ENCODE results near the gene ATG7. TPM values are rescaled to one million over a fixed set of nuclear protein-coding genes. Genes with fewer than 3 reads are reported as not detected.
"Not testable (repeated sequence)": the region's sequence is repeated elsewhere in the genome, so short reads cannot be mapped to it uniquely, and the experiment has no call there.

ATG7 gene
- total and polyA plus RNA-seq, 5 donors from 2014 or later: 13.4 to 42.2 (median 15.3) TPM

DNA sequence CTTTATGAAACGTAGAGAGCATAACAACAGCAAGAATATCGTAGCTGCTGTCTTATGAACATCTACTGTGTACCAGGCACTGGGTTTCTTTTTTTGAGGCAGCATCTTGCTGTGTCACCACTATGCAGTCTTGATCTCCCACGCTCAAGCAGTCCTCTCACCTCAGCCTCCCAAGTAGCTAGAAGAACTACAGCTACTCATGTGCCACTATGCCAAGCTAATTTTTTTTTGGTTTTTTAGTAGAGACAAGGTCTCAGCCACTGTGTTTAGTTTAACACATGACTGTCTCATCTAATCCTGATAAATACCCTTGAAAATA, 241.6 kb downstream of the ATG7 start:
- no peaks in the 10 kb centered on the region for H3K4me1 ChIP-seq (ENCODE audit: control insufficient read depth, insufficient read depth, low read length, poor library complexity, severe bottlenecking)
- Mint-ChIP-seq H3K27ac (no peak overlapping the region), H3K27me3 (no peaks in the 10 kb centered on the region), H3K4me1 (peaks cover 0 to 2% (median 0%) of the 10 kb centered on the region in 4 donors), H3K4me3 (no peak overlapping the region), H3K9me3 (no peaks in the 10 kb centered on the region), H3K36me3 (peaks cover 15% of the 10 kb centered on the region)
- no peak overlapping the region for H3K4me3 ChIP-seq (ENCODE audit: low read depth, low read length)
- no peaks in the 10 kb centered on the region for H3K36me3 ChIP-seq (ENCODE audit: control insufficient read depth, insufficient read depth, low read length)
- H3K27me3 ChIP-seq (ENCODE audit: control insufficient read depth, insufficient read depth, low read length): no peaks in the 10 kb centered on the region
- H3K9me3 ChIP-seq (ENCODE audit: control insufficient read depth in 2 of 2, low read length in 2 of 2): no peaks in the 10 kb centered on the region
- ATAC-seq (ENCODE audit: low read depth in 2 of 2) (no peak), DNase-seq (no peak)
- H3K27ac ChIP-seq (ENCODE audit: insufficient read depth, low read length, poor library complexity, severe bottlenecking): no peak overlapping the region

DNA sequence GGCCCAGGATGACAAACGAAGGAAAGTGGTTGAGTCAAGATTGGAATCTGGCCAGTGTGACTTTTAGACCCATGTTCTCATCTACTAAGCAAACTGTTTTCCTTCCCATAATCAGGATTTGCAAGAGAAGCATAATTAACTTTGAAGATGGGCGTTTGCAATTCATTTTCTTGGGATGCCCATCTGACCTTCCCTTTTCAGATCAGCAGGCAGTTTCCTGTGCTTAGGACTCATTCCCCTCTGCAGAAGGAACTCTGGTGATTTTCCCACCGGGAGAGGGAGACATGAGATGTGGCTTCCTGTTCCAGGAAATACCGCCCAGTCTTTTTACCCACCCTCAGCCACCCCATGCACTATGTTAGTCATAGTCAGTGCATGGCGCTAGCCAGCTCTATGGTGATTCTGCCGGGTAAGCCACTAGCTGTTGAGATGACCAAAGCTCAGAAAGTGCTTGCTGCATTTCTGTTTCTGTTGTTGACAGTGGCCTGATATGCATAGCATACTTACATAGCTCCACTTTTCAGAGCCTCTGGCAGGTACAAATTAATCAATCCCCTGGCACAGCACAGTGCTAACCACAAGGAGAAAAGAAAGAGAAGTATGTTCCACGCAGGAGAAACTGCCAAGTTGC, 242.1 kb downstream of the ATG7 start:
- DNase-seq (no peak), ATAC-seq (ENCODE audit: low read depth in 2 of 2) (no peak)
- Mint-ChIP-seq H3K27ac (peak overlapping the region in 1 of 3 donors; percentile 56), H3K4me1 (peaks cover 0 to 2% (median 0%) of the 10 kb centered on the region in 4 donors), H3K36me3 (peaks cover 19% of the 10 kb centered on the region), H3K4me3 (no peak overlapping the region), H3K9me3 (no peaks in the 10 kb centered on the region), H3K27me3 (no peaks in the 10 kb centered on the region)
- no peaks in the 10 kb centered on the region for H3K9me3 ChIP-seq (ENCODE audit: control insufficient read depth in 2 of 2, low read length in 2 of 2)
- H3K27ac ChIP-seq (ENCODE audit: insufficient read depth, low read length, poor library complexity, severe bottlenecking): no peak overlapping the region
- no peaks in the 10 kb centered on the region for H3K4me1 ChIP-seq (ENCODE audit: control insufficient read depth, insufficient read depth, low read length, poor library complexity, severe bottlenecking)
- no peaks in the 10 kb centered on the region for H3K36me3 ChIP-seq (ENCODE audit: control insufficient read depth, insufficient read depth, low read length)
- no peak overlapping the region for H3K4me3 ChIP-seq (ENCODE audit: low read depth, low read length)
- no peaks in the 10 kb centered on the region for H3K27me3 ChIP-seq (ENCODE audit: control insufficient read depth, insufficient read depth, low read length)

DNA sequence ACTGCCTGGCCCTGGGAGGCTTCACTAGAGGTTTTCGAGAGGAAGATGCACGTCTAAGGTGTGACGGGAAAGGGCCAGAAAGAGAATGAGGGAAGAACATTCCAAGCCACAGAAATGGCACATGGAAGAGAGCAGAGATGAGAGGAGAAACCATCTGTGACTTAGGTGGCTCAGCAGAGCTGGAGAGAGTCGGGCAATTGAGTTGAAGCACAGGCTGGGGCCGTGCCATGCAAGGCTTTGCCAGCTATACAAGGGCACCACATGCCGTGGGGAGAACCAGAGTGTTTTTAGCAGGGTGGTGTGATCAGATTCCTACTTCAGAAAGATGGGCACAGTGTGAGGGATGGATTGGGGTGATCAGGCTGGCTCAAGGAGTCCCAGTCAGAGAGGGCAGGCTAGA, 245.4 kb downstream of the ATG7 start:
- Histone ChIP-seq H3K9me3 (ENCODE audit: control insufficient read depth in 2 of 2, low read length in 2 of 2) (no peaks in the 10 kb centered on the region), H3K4me3 (ENCODE audit: low read depth, low read length) (no peak overlapping the region), H3K4me1 (ENCODE audit: control insufficient read depth, insufficient read depth, low read length, poor library complexity, severe bottlenecking) (no peaks in the 10 kb centered on the region), H3K27ac (ENCODE audit: insufficient read depth, low read length, poor library complexity, severe bottlenecking) (no peak overlapping the region), H3K27me3 (ENCODE audit: control insufficient read depth, insufficient read depth, low read length) (no peaks in the 10 kb centered on the region), H3K36me3 (ENCODE audit: control insufficient read depth, insufficient read depth, low read length) (no peaks in the 10 kb centered on the region)
- Mint-ChIP-seq H3K9me3 (no peaks in the 10 kb centered on the region), H3K36me3 (peaks cover 16% of the 10 kb centered on the region), H3K4me3 (no peak overlapping the region), H3K4me1 (peaks cover 0 to 2% (median 0%) of the 10 kb centered on the region in 4 donors), H3K27me3 (no peaks in the 10 kb centered on the region), H3K27ac (peak overlapping the region in 1 of 3 donors; percentile 14)
- DNase-seq (no peak), ATAC-seq (ENCODE audit: low read depth in 2 of 2) (no peak)

DNA sequence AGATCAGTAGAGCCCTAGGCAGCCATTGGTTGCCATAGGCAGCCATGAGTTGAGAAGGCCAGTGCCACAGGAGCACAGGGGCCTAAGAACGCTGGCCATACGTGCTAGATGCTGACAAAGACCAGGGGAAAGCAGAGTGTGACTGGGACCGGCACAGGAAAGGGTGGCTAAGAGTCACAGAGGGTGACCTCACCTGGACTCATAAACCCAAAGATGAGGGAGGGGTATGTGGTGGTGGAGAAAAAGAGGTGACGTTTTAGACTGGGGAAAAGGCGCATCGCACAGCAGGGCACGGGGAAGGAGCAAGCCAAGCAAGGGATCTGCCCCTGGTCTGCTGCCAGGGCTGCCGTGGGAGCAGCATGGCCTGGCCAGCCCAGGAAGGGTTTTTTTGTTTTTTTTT, 249.0 kb downstream of the ATG7 start:
- Mint-ChIP-seq H3K27ac (peak overlapping the region in 1 of 3 donors; percentile 23), H3K4me1 (peaks cover 0 to 5% (median 1%) of the 10 kb centered on the region in 4 donors), H3K27me3 (no peaks in the 10 kb centered on the region), H3K9me3 (no peaks in the 10 kb centered on the region), H3K4me3 (no peak overlapping the region), H3K36me3 (peaks cover 13% of the 10 kb centered on the region)
- H3K27ac ChIP-seq (ENCODE audit: insufficient read depth, low read length, poor library complexity, severe bottlenecking): no peak overlapping the region
- DNase-seq (no peak), ATAC-seq (ENCODE audit: low read depth in 2 of 2) (no peak)
- no peaks in the 10 kb centered on the region for H3K4me1 ChIP-seq (ENCODE audit: control insufficient read depth, insufficient read depth, low read length, poor library complexity, severe bottlenecking)
- H3K27me3 ChIP-seq (ENCODE audit: control insufficient read depth, insufficient read depth, low read length): no peaks in the 10 kb centered on the region
- H3K9me3 ChIP-seq (ENCODE audit: control insufficient read depth in 2 of 2, low read length in 2 of 2): no peaks in the 10 kb centered on the region
- H3K36me3 ChIP-seq (ENCODE audit: control insufficient read depth, insufficient read depth, low read length): no peaks in the 10 kb centered on the region
- no peak overlapping the region for H3K4me3 ChIP-seq (ENCODE audit: low read depth, low read length)

DNA sequence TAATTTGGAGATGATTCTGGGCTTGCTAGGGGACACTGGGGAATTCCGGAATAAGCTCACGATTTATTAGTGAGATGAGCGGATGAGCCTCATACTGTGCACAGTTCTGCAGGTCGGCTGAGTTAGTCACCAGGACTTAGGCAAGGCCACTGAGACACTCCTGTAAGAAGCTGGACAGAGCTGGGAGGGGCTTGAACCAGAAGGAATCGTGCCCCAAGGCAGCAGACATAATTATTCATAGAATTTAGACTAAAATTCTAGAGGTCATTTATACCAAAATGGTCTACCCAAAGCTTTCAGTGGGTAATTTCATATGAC, 250.2 kb downstream of the ATG7 start:
- H3K4me3 ChIP-seq (ENCODE audit: low read depth, low read length): no peak overlapping the region
- no peaks in the 10 kb centered on the region for H3K9me3 ChIP-seq (ENCODE audit: control insufficient read depth in 2 of 2, low read length in 2 of 2)
- H3K36me3 Mint-ChIP-seq: peaks cover 15% of the 10 kb centered on the region
- H3K27ac ChIP-seq (ENCODE audit: insufficient read depth, low read length, poor library complexity, severe bottlenecking): no peak overlapping the region
- no peak overlapping the region for H3K4me3 Mint-ChIP-seq
- H3K9me3 Mint-ChIP-seq: peaks cover 0 to 2% (median 0%) of the 10 kb centered on the region in 7 donors
- H3K27ac Mint-ChIP-seq: no peak overlapping the region
- H3K4me1 ChIP-seq (ENCODE audit: control insufficient read depth, insufficient read depth, low read length, poor library complexity, severe bottlenecking): no peaks in the 10 kb centered on the region
- H3K4me1 Mint-ChIP-seq: peaks cover 0 to 5% (median 2%) of the 10 kb centered on the region in 4 donors
- DNase-seq (no peak), ATAC-seq (ENCODE audit: low read depth in 2 of 2) (no peak)
- H3K36me3 ChIP-seq (ENCODE audit: control insufficient read depth, insufficient read depth, low read length): no peaks in the 10 kb centered on the region
- H3K27me3 Mint-ChIP-seq: no peaks in the 10 kb centered on the region
- no peaks in the 10 kb centered on the region for H3K27me3 ChIP-seq (ENCODE audit: control insufficient read depth, insufficient read depth, low read length)

DNA sequence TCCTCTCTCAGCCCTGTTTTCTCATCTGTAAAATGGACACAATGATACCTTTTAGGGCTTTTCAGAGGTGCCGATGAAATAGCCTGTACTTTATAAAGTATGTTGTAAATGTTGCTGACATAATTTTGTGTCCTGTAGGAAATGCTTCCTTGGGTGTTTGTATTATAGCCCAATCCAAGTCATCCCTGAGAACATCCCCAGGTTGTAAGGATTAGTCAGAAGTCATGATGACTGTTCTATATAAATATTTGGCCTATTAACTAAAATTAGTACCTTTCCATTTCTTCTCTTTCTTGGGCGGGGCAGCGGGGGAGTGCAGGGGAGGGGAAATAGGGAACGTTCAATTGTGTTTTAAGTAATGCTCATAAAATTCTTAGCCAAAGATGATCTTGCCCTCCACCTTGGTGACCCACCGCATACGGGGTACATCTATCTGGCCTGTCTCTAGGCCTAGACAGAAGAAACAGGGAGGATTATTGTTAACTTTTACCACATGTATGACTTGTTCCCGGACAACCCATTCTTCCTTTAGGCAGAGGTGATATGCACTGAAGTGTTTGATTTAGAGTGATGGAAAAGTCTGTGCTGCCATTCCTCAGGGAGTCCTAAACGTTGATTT, 250.9 kb downstream of the ATG7 start:
- peaks cover 0 to 6% (median 3%) of the 10 kb centered on the region in 4 donors for H3K4me1 Mint-ChIP-seq
- Histone ChIP-seq H3K36me3 (ENCODE audit: control insufficient read depth, insufficient read depth, low read length) (no peaks in the 10 kb centered on the region), H3K27ac (ENCODE audit: insufficient read depth, low read length, poor library complexity, severe bottlenecking) (no peak overlapping the region), H3K27me3 (ENCODE audit: control insufficient read depth, insufficient read depth, low read length) (no peaks in the 10 kb centered on the region), H3K4me1 (ENCODE audit: control insufficient read depth, insufficient read depth, low read length, poor library complexity, severe bottlenecking) (no peaks in the 10 kb centered on the region), H3K4me3 (ENCODE audit: low read depth, low read length) (no peak overlapping the region), H3K9me3 (ENCODE audit: control insufficient read depth in 2 of 2, low read length in 2 of 2) (no peaks in the 10 kb centered on the region)
- H3K9me3 Mint-ChIP-seq: peaks cover 0 to 4% (median 0%) of the 10 kb centered on the region in 7 donors
- no peak overlapping the region for H3K27ac Mint-ChIP-seq
- peaks cover 20% of the 10 kb centered on the region for H3K36me3 Mint-ChIP-seq
- no peak overlapping the region for H3K4me3 Mint-ChIP-seq
- ATAC-seq (ENCODE audit: low read depth in 2 of 2) (no peak), DNase-seq (no peak)
- no peaks in the 10 kb centered on the region for H3K27me3 Mint-ChIP-seq

- Histone ChIP-seq H3K27ac (ENCODE audit: insufficient read depth, low read length, poor library complexity, severe bottlenecking) (no peak overlapping the region), H3K36me3 (ENCODE audit: control insufficient read depth, insufficient read depth, low read length) (no peaks in the 10 kb centered on the region), H3K27me3 (ENCODE audit: control insufficient read depth, insufficient read depth, low read length) (no peaks in the 10 kb centered on the region), H3K4me3 (ENCODE audit: low read depth, low read length) (no peak overlapping the region), H3K4me1 (ENCODE audit: control insufficient read depth, insufficient read depth, low read length, poor library complexity, severe bottlenecking) (no peaks in the 10 kb centered on the region), H3K9me3 (ENCODE audit: control insufficient read depth in 2 of 2, low read length in 2 of 2) (no peaks in the 10 kb centered on the region)
- peaks cover 0 to 6% (median 3%) of the 10 kb centered on the region in 4 donors for H3K4me1 Mint-ChIP-seq
- H3K9me3 Mint-ChIP-seq: peaks cover 0 to 4% (median 0%) of the 10 kb centered on the region in 7 donors
- peaks cover 21% of the 10 kb centered on the region for H3K36me3 Mint-ChIP-seq
- H3K4me3 Mint-ChIP-seq: no peak overlapping the region
- no peak overlapping the region for H3K27ac Mint-ChIP-seq
- DNase-seq (no peak), ATAC-seq (ENCODE audit: low read depth in 2 of 2) (no peak)
- H3K27me3 Mint-ChIP-seq: no peaks in the 10 kb centered on the region
These were observed 251.4 kb downstream of the ATG7 start for GRCh38 chr3:11523572-11524101.

GRCh38 chr3:11526121-11526520, 253.9 kb downstream of the ATG7 start:
- peaks cover 13% of the 10 kb centered on the region for H3K36me3 Mint-ChIP-seq
- not testable (repeated sequence) for H3K4me3 Mint-ChIP-seq; ATAC-seq (ENCODE audit: low read depth in 2 of 2); H3K4me1 Mint-ChIP-seq; DNase-seq; H3K27ac ChIP-seq (ENCODE audit: insufficient read depth, low read length, poor library complexity, severe bottlenecking); H3K4me1 ChIP-seq (ENCODE audit: control insufficient read depth, insufficient read depth, low read length, poor library complexity, severe bottlenecking); H3K27me3 ChIP-seq (ENCODE audit: control insufficient read depth, insufficient read depth, low read length); H3K9me3 ChIP-seq (ENCODE audit: control insufficient read depth in 2 of 2, low read length in 2 of 2); H3K27me3 Mint-ChIP-seq; H3K9me3 Mint-ChIP-seq; H3K36me3 ChIP-seq (ENCODE audit: control insufficient read depth, insufficient read depth, low read length); H3K27ac Mint-ChIP-seq; H3K4me3 ChIP-seq (ENCODE audit: low read depth, low read length)
